GM23338 (cell line): Measurements from ENCODE around the gene GNG12. TPM values are rescaled to one million over a fixed set of nuclear protein-coding genes. Genes with fewer than 3 reads are reported as not detected.

Experiments used
- ATAC-seq: fragments of 200-7000 bp; cut with Tn5 transposase; 3 replicates; pipeline ENCODE4 v1.9.1; 2020
- DNase-seq: peaks from one replicate; pipeline ENCODE4 v3.0.0-alpha.2; 2015; ENCODE audit warnings: low spot score
- H2AFZ ChIP-seq: fragments of 200-600 bp; sonication (generic); 2 replicates; pipeline ENCODE4 v1.8.0; 2016; ENCODE audit warnings: antibody characterized with exemption, mild to moderate bottlenecking, moderate library complexity
- H3F3A ChIP-seq: fragments of 200-600 bp; sonication (generic); replicated peaks from 2 replicates; pipeline ENCODE4 v1.8.0; 2017; ENCODE audit warnings: antibody characterized with exemption, mixed run types, low read depth
- H3K27ac ChIP-seq: fragments of 200-600 bp; sonication (generic); 2 replicates; pipeline ENCODE4 v1.6.1; 2016; ENCODE audit warnings: low read depth
- H3K27me3 ChIP-seq: fragments of 200-600 bp; sonication (generic); 2 replicates; pipeline ENCODE4 v1.8.0; 2016; ENCODE audit warnings: mild to moderate bottlenecking, mixed run types, moderate library complexity; ENCODE audit not compliant: insufficient read depth
- H3K36me3 ChIP-seq: fragments of 200-600 bp; sonication (generic); 2 replicates; pipeline ENCODE4 v1.8.0; 2016; ENCODE audit warnings: mild to moderate bottlenecking; ENCODE audit not compliant: insufficient read depth
- H3K4me1 ChIP-seq: fragments of 200-600 bp; sonication (generic); 2 replicates; pipeline ENCODE4 v1.8.0; 2016; ENCODE audit warnings: mild to moderate bottlenecking, moderate library complexity; ENCODE audit not compliant: insufficient read depth
- H3K4me2 ChIP-seq: fragments of 200-600 bp; sonication (generic); 2 replicates; pipeline ENCODE4 v1.7.1; 2017; ENCODE audit warnings: mixed run types
- H3K4me3 ChIP-seq: fragments of 200-600 bp; sonication (generic); 2 replicates; pipeline ENCODE4 v1.6.1; 2016; ENCODE audit warnings: mixed run types
- H3K79me2 ChIP-seq: fragments of 200-600 bp; sonication (generic); replicated peaks from 2 replicates; pipeline ENCODE4 v1.8.0; 2017; ENCODE audit warnings: mild to moderate bottlenecking; ENCODE audit not compliant: insufficient read depth
- H3K9me2 ChIP-seq: fragments of 200-600 bp; sonication (generic); 2 replicates; pipeline ENCODE4 v1.8.0; 2017; ENCODE audit not compliant: insufficient read depth
- H4K20me1 ChIP-seq: fragments of 200-600 bp; sonication (generic); replicated peaks from 2 replicates; pipeline ENCODE4 v1.8.0; 2017; ENCODE audit warnings: mild to moderate bottlenecking; ENCODE audit not compliant: insufficient read depth
- H3K27ac Mint-ChIP-seq: 2 replicates; pipeline ENCODE4 v1.8.0; 2020; ENCODE audit warnings: inconsistent platforms, mild to moderate bottlenecking, moderate library complexity, mixed read lengths
- H3K27me3 Mint-ChIP-seq: 3 replicates; pipeline ENCODE4 v1.8.0; 2022; ENCODE audit warnings: low read depth, mild to moderate bottlenecking, moderate library complexity, mixed read lengths, inconsistent platforms; ENCODE audit not compliant: insufficient read depth, poor library complexity
- H3K36me3 Mint-ChIP-seq: 3 replicates; pipeline ENCODE4 v1.8.0; 2021; ENCODE audit warnings: low read depth, mild to moderate bottlenecking, inconsistent platforms, moderate library complexity, mixed read lengths
- H3K4me1 Mint-ChIP-seq: 3 replicates; pipeline ENCODE4 v1.8.0; 2020; ENCODE audit warnings: mild to moderate bottlenecking, inconsistent platforms, mixed read lengths
- H3K4me3 Mint-ChIP-seq: 3 replicates; pipeline ENCODE4 v1.8.0; 2021; ENCODE audit warnings: moderate library complexity, mild to moderate bottlenecking, inconsistent platforms, mixed read lengths
- H3K9me3 Mint-ChIP-seq: 3 replicates; pipeline ENCODE4 v1.8.0; 2020; ENCODE audit warnings: moderate library complexity, mild to moderate bottlenecking, inconsistent platforms, mixed read lengths
- CREB1 ChIP-seq: fragments of 250-450 bp; sonication (Bioruptor Pico); IDR thresholded peaks from 2 replicates; pipeline ENCODE4 v1.5.0; 2020; ENCODE audit warnings: low read depth, mild to moderate bottlenecking, moderate library complexity
- EZH2 ChIP-seq: fragments of 200-600 bp; sonication (generic); IDR thresholded peaks from one replicate; pipeline ENCODE4 v1.8.0; 2017; ENCODE audit warnings: antibody characterized with exemption, mild to moderate bottlenecking, low read depth; ENCODE audit not compliant: unreplicated experiment
- EZH2phosphoT487 ChIP-seq: fragments of 200-600 bp; sonication (generic); IDR thresholded peaks from one replicate; pipeline ENCODE4 v1.8.1; 2018; ENCODE audit warnings: antibody characterized with exemption; ENCODE audit not compliant: unreplicated experiment
- JUNB ChIP-seq: IDR thresholded peaks from one replicate; pipeline ENCODE4 v1.6.1; 2016; ENCODE audit warnings: antibody characterized with exemption; ENCODE audit not compliant: unreplicated experiment
- NANOG ChIP-seq: IDR thresholded peaks from 2 replicates; pipeline ENCODE4 v1.6.1; 2016; ENCODE audit warnings: antibody characterized with exemption, borderline replicate concordance
- POLR2AphosphoS5 ChIP-seq: IDR thresholded peaks from 2 replicates; pipeline ENCODE4 v1.6.1; 2016; ENCODE audit warnings: antibody characterized with exemption, low read depth
- STAT1 ChIP-seq: IDR thresholded peaks from one replicate; pipeline ENCODE4 v1.6.1; 2016; ENCODE audit warnings: antibody characterized with exemption; ENCODE audit not compliant: unreplicated experiment
- ZNF331 ChIP-seq: fragments of 250-450 bp; sonication (Bioruptor Pico); IDR thresholded peaks from 2 replicates; pipeline ENCODE4 v1.5.0; 2020; ENCODE audit warnings: low read depth, mild to moderate bottlenecking, moderate library complexity
- polyA plus RNA-seq: library from polyadenylated mRNA; unstranded; fragments of >200 nt; fragmentation: Nextera tagmentation; extraction: Ambion mirVana; gene quantifications from 2 replicates; pipeline ENCODE4 v1.2.1, GENCODE V29; 2016
- total RNA-seq: library from RNA; depleted of rRNA; stranded (reverse); fragments of >200 nt; shearing (Covaris generic); gene quantifications from 2 replicates; pipeline ENCODE4 v1.2.3, GENCODE V29; 2014
- TF ChIP-seq, protein P1 (sequence below): fragments of 250-450 bp; sonication (Bioruptor Pico); IDR thresholded peaks from 2 replicates; pipeline ENCODE4 v1.5.0; 2020; ENCODE audit warnings: mild to moderate bottlenecking, moderate library complexity
- TF ChIP-seq, protein P2 (sequence below): IDR thresholded peaks from one replicate; pipeline ENCODE4 v1.6.1; 2018; ENCODE audit warnings: antibody characterized with exemption; ENCODE audit not compliant: unreplicated experiment

Gene GNG12
- total and polyA plus RNA-seq, 2 experiments from 2014 or later: 13.4 to 33.0 TPM

DNA sequence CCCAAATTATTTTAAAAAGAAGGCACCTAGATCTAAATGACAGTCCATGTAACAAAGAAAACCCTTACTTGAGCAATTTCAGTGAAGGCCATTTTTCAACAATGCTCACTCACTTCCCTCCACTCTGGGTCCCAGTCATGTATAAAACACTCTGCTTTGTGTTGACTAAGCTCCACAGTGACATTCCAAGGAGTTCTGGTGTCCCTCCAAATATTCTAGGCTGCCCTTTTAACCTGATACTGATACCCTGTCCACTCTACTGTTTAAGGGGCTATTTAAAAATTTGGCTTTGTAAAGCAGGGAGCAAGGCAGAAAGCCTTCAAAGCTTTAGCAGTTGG is 73.6 kb downstream of the GNG12 start (continued):
- TF ChIP-seq, protein P1, sequence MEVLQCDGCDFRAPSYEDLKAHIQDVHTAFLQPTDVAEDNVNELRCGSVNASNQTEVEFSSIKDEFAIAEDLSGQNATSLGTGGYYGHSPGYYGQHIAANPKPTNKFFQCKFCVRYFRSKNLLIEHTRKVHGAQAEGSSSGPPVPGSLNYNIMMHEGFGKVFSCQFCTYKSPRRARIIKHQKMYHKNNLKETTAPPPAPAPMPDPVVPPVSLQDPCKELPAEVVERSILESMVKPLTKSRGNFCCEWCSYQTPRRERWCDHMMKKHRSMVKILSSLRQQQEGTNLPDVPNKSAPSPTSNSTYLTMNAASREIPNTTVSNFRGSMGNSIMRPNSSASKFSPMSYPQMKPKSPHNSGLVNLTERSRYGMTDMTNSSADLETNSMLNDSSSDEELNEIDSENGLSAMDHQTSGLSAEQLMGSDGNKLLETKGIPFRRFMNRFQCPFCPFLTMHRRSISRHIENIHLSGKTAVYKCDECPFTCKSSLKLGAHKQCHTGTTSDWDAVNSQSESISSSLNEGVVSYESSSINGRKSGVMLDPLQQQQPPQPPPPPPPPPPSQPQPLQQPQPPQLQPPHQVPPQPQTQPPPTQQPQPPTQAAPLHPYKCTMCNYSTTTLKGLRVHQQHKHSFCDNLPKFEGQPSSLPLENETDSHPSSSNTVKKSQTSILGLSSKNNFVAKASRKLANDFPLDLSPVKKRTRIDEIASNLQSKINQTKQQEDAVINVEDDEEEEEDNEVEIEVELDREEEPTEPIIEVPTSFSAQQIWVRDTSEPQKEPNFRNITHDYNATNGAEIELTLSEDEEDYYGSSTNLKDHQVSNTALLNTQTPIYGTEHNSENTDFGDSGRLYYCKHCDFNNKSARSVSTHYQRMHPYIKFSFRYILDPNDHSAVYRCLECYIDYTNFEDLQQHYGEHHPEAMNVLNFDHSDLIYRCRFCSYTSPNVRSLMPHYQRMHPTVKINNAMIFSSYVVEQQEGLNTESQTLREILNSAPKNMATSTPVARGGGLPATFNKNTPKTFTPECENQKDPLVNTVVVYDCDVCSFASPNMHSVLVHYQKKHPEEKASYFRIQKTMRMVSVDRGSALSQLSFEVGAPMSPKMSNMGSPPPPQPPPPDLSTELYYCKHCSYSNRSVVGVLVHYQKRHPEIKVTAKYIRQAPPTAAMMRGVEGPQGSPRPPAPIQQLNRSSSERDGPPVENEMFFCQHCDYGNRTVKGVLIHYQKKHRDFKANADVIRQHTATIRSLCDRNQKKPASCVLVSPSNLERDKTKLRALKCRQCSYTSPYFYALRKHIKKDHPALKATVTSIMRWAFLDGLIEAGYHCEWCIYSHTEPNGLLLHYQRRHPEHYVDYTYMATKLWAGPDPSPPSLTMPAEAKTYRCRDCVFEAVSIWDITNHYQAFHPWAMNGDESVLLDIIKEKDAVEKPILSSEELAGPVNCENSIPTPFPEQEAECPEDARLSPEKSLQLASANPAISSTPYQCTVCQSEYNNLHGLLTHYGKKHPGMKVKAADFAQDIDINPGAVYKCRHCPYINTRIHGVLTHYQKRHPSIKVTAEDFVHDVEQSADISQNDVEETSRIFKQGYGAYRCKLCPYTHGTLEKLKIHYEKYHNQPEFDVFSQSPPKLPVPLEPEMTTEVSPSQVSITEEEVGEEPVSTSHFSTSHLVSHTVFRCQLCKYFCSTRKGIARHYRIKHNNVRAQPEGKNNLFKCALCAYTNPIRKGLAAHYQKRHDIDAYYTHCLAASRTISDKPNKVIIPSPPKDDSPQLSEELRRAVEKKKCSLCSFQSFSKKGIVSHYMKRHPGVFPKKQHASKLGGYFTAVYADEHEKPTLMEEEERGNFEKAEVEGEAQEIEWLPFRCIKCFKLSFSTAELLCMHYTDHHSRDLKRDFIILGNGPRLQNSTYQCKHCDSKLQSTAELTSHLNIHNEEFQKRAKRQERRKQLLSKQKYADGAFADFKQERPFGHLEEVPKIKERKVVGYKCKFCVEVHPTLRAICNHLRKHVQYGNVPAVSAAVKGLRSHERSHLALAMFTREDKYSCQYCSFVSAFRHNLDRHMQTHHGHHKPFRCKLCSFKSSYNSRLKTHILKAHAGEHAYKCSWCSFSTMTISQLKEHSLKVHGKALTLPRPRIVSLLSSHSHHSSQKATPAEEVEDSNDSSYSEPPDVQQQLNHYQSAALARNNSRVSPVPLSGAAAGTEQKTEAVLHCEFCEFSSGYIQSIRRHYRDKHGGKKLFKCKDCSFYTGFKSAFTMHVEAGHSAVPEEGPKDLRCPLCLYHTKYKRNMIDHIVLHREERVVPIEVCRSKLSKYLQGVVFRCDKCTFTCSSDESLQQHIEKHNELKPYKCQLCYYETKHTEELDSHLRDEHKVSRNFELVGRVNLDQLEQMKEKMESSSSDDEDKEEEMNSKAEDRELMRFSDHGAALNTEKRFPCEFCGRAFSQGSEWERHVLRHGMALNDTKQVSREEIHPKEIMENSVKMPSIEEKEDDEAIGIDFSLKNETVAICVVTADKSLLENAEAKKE (CRISPR knock-in tag): no peak
- TF ChIP-seq CREB1 (CRISPR knock-in tag) (no peak), JUNB (no peak), ZNF331 (no peak), STAT1 (no peak)

DNA sequence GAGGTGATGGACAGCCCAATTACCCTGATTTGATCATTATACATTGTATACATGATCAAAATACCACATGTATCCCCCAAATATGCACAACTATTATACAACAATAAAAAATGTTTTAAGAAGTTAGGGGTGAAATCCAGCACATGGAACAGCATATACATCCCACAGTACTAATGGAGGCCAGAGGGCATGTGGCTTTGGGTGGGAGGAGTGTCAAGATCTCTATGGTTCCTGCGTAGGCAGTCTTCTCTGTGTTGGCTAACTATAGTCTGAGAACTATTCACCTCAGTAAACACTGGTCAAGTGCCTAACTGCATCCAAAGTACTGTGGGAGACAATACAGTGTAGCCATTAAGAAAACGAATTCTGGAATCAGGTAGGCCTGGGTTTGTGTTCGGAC is 74.2 kb downstream of the GNG12 start:
- no peaks in the 10 kb centered on the region for H3K9me3 Mint-ChIP-seq
- H3K9me2 ChIP-seq: no peaks in the 10 kb centered on the region
- H3K27me3 Mint-ChIP-seq: no peaks in the 10 kb centered on the region
- H3K79me2 ChIP-seq: no peaks in the 10 kb centered on the region
- no peak overlapping the region for H3K27ac ChIP-seq
- H2AFZ ChIP-seq: no peak overlapping the region
- H3K4me1 Mint-ChIP-seq: peaks cover 12% of the 10 kb centered on the region
- no peak overlapping the region for H3K27ac Mint-ChIP-seq
- H3F3A ChIP-seq: no peaks in the 10 kb centered on the region
- H3K27me3 ChIP-seq: no peaks in the 10 kb centered on the region
- H3K4me3 ChIP-seq: no peak overlapping the region
- H4K20me1 ChIP-seq: no peaks in the 10 kb centered on the region; the same call in 1 of the 2 replicates
- H3K36me3 Mint-ChIP-seq: no peaks in the 10 kb centered on the region; the same call in 2 of the 3 replicates
- no peaks in the 10 kb centered on the region for H3K36me3 ChIP-seq
- no peaks in the 10 kb centered on the region for H3K4me1 ChIP-seq
- no peak for DNase-seq
- no peak overlapping the region for H3K4me2 ChIP-seq
- ATAC-seq: no peak
- H3K4me3 Mint-ChIP-seq: no peak overlapping the region
- TF ChIP-seq CREB1 (CRISPR knock-in tag) (no peak), JUNB (no peak), POLR2AphosphoS5 (no peak), EZH2phosphoT487 (no peak), STAT1 (no peak), NANOG (no peak), EZH2 (no peak)
- TF ChIP-seq, protein P2, sequence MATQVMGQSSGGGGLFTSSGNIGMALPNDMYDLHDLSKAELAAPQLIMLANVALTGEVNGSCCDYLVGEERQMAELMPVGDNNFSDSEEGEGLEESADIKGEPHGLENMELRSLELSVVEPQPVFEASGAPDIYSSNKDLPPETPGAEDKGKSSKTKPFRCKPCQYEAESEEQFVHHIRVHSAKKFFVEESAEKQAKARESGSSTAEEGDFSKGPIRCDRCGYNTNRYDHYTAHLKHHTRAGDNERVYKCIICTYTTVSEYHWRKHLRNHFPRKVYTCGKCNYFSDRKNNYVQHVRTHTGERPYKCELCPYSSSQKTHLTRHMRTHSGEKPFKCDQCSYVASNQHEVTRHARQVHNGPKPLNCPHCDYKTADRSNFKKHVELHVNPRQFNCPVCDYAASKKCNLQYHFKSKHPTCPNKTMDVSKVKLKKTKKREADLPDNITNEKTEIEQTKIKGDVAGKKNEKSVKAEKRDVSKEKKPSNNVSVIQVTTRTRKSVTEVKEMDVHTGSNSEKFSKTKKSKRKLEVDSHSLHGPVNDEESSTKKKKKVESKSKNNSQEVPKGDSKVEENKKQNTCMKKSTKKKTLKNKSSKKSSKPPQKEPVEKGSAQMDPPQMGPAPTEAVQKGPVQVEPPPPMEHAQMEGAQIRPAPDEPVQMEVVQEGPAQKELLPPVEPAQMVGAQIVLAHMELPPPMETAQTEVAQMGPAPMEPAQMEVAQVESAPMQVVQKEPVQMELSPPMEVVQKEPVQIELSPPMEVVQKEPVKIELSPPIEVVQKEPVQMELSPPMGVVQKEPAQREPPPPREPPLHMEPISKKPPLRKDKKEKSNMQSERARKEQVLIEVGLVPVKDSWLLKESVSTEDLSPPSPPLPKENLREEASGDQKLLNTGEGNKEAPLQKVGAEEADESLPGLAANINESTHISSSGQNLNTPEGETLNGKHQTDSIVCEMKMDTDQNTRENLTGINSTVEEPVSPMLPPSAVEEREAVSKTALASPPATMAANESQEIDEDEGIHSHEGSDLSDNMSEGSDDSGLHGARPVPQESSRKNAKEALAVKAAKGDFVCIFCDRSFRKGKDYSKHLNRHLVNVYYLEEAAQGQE: no peak
